ENCODE measurements around the gene EGR4.
"Not testable (repeated sequence)": the region's sequence is repeated elsewhere in the genome, so short reads cannot be mapped to it uniquely, and the experiment has no call there.

Gene EGR4

DNA sequence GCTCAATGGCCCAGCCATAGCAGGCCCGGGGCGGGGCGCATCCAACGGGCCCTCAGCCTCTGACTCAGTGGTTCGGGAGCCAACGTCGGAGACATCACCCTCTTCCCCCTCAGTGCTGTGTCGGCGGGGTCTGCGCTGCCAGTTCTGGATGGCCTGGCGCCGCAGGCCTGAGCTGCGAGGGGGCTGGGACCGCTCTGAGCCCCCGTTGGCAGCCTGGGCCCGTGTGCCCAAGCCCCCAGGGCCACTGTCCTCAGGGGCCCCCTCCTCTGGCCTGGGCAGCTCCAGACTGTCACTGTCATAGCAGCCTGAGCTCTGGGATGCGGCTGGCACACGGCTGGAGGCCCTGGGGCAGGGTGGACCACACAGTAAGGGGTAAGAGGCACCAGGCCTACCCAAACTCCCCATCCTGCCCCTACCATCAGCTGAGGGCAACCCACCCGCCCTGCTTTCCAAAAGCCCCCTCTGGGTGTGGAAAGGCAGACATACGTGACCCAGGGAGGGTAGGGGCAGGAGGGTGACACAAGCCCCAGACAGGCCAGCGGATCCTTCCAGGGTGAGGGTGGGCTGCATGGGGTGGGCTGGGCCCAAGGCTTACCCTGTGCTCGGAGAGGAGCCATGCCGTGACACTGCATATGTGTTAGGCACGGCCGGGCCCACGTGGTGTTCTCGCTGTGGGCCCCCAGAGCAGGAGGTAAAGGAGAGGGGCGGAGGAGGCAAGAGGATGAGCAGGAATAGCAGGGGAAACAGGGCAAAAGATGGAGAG is 27.9 kb downstream of the EGR4 start:
- DNase-seq = peak in 2 of 10 donors; percentile 74
- intact Hi-C loops (cut with DNase I) = no loop called here

DNA sequence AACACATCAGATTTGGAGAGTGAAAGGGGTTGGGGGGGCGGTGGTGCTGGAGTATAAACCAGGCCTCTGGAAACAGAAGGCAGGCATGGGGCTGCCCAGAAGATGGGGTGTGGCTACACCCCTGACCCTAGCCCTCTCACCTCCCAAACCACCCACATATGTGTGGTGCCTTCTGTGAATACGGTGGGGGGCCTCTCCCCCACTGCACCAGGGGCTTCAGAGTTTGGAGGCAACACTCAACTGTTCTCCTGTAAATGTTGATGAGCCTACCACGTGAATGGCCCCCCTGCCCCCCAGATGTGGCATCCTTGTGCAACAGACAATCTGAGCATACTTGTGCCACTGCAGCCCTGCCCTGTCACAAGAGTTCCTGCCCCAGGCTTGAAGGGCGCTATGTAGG is 28.6 kb downstream of the EGR4 start:
- intact Hi-C loops (cut with DNase I) = no loop called here
- DNase-seq = no peak

DNA sequence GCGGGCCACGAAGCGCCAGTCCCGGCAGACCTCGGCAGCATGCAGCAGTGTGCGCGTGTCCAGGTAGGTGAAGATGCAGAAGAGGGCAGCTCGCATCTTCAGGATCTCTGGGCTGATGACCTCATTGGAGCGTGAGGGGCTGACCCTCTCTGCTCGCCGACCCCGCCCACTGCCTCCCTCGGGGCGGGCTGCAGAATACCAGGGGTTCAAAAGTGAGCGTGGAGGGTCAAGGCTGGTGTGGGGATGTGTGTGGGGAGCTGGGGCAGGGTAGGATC is 29.1 kb downstream of the EGR4 start:
- no peak for DNase-seq
- intact Hi-C loops (cut with DNase I) = no loop called here

DNA sequence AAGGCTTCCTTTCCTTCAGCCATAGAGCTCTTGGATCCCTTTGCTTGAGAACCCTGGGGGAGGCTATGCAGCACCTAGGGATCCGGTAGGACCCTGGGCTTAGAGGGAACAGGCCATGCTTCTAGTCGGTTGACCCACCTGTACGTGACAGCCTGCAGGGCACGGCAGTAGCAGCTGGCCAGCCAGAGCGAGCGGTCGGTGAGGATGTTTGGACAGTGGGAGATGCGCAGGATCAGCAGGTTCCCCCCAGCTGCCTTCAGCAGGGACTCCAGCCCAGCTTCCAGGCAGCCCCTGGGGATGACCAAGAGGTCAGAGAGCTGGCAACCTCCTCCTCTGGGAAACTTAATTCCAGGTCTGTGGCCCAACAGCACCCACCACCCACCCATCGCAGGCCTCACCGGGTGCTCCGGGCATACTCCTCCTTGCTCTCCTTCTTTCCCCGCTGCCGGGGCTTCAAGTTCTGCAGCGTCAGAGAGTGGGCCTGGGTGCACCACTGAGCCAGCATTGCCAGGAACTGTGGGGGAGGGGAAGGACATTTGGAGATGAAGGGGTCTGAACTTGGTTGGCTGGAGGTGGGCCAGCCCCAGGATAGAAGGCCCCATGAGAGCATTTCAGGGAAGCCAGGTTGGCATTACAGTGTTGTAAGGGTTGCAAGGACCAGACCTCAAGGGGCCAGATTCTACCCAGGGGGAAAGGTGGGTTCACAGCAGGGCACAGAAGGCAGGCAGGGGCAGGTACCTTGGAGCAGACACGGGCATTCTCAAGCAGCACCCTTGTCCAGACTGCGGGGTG is 29.6 kb downstream of the EGR4 start:
- intact Hi-C loops (cut with DNase I) = no loop called here
- DNase-seq = peak in 1 of 10 donors; percentile 66

DNA sequence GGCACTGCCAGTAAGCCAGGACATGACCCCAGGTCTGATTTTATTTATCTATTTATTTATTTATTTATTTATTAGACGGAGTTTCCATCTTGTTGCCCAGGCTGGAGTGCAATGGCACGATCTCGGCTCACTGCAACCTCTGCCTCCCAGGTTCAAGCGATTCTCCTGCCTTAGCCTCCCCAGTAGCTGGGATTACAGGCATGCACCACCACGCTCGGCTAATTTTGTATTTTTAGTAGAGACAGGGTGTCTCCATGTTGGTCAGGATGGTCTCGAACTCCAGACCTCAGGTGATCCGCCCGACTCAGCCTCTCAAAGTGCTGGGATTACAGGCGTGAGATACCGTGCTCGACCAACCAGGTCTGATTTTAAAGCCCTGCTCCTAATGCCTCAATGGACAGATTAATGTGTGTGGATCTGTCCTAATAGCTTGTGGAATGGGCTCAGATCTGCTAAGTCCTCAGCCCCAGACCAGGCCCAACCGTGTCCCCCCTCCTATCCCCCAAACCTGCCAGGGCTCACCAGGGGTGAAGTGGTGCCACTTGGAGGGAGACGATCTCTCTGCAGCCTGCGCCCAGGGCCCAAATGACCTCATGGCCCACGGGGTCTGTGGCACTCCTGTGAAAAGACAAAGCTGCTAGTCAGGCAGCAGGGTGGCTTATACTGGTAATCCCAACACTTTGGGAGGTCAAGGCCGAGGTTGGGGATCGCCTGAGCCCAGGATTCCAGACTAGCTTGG is 30.5 kb downstream of the EGR4 start:
- intact Hi-C loops (cut with DNase I); DNase-seq: not testable (repeated sequence)

DNA sequence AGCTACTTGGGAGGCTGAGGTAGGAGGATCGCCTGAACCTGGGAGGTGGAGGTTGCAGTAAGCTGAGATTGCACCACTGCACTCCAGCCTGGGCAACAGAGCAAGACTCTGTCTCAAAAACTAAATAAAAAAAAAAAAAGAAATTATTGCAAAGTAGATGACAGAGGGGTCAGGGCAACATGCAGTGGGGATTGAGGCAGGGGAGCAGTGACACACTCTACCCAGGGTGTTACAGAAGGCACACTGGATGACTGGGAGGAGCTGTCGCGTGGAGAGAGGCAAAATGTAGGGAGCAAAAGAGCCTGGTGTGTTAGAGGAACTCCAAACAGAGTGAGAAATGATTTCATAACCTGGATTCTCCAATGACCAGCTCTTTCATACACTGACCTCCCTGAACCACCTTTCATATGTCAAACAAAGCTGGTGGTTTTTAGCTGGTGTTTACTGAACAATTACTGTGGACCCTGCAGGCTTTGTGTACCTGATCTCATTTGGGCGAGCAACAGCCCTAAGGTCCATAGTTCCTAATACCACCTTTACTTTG is 31.2 kb downstream of the EGR4 start:
- no peak for DNase-seq
- intact Hi-C loops (cut with DNase I) = no loop called here

DNA sequence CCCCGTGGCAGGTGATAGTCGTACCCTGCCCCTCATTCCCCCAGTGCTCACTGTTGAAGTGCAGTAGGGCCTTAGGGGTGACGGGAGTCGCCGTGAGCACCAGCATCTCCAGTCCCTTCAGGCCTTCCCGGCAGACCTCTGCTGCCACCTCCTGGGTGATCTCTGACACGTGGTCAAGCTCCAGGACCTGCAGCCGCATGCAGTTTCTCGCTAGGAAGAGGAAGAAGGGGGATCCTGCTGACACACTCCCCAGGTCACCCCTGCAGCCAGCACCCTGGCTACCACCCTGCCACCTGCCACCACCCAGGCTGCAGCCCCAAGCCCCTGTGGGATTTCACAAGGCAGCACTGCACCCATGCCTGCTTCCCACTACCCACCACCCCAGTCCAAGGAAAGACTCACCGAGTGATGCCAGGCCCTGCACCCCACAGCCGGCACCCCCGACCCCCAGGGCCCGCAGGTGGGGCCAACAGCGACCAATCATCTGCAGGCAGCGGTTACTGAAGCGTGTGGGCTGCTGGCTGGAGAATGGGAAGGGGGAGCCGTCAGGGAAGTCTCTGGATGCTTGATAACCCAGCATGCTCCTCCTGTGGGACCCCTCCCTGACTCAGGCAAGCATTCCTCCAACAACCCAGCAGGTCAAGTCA is 32.9 kb downstream of the EGR4 start:
- intact Hi-C loops (cut with DNase I) = no loop called here
- DNase-seq = peak in 5 of 10 donors; percentile 40 to 91 (median 49)

DNA sequence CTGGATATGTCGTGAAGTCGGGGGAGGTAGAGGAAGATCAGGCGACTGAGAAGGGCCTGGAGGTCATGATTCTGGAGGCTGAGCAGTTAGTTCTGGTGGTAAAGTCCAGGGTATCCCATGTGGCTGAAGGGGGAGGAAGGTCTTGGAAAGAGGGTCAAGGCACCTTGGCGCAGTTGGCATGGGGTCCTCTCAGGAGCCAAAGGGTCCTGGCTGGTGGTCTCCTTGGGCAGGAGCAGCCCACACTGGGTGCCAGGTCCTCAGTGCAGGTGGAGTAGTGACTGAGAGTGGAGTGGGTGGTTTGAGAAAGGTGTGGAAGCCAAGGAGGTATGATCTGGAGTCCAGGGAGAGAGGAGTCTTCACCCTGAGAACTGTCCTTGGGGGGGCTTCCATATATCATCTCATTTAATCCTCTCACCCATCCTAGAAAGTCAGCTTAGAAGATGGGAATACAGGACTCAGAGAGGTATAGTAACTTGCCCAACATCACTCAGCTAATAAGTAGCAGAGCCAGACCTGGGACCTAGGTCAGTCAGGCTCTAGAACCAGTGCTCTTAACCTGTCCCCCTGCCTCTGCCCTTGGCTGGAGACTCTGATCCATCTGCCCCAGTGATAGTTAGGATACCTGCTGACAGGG is 33.5 kb downstream of the EGR4 start:
- intact Hi-C loops (cut with DNase I) = no loop called here
- no peak for DNase-seq

DNA sequence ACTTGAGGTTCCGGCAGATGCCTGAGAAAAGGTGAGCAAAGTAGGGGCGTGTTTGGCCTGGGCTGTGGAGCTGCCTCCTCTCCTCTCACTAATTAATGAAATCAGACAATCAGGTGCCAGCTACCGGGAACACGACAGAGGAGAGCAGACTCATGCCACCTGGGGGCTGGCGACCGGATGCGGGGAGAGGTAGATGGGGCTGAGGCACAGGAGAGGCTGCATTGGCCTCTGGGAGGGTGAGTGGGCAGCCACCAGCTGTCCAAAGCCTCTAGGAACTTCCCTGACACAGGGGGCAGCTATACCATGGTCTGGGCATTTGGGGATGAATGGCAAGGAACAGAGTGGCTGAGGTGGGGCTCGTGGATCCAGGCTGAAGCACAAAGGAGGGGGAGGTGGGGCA is 34.1 kb downstream of the EGR4 start:
- no peak for DNase-seq
- intact Hi-C loops (cut with DNase I) = no loop called here

DNA sequence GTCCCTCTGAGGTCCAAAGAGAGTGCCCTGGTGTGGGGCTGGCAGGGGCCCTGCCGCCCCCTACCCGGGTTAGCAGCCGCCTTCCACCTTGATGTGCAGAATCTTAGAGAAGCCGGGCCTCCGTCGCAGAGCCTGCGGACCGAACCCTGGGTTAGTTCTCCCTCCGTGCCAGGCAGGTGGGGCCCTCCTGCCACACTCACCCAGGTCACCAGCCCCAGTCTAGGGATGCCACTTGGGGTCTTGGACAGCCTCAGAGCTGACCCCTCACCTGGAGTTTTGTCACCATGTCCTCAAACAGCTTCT is 34.5 kb downstream of the EGR4 start:
- intact Hi-C loops (cut with DNase I) = no loop called here
- no peak for DNase-seq

DNA sequence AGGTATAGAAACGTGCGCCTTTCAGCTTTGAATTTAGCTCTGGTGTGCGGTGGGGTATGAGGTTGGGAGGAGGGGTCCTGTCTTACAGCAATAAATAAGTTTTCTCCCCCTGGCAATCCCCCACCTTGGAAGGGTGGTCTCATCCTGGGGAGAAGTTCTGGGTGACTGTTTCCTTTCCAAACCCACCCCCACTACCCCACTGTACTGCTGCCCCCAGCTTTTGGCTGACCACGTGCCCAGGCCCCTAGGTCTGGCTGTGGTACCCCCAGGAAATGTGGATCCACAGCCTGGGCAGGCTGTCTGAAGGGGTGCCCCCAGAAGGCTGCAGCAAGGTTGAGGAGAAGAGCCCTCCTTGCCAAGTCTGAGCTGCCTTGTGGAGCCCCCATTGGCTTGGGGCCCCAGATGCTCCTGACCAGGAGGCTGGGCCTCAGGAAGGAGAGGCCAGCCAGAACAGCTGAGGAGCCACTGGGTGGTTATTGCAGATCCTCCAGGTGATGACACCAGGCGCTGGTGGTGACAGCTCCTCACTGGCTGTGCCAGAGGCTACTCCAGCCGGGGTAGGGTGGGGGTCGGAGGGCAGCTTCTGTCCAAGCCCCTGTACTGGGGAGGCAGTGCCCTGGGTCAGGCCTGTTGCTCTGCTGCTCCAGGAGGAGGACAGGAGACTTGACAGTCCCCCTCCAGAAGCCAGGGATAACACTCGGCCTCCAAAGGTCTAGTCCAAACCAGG is 35.0 kb downstream of the EGR4 start:
- intact Hi-C loops (cut with DNase I) = no loop called here
- DNase-seq = no peak

DNA sequence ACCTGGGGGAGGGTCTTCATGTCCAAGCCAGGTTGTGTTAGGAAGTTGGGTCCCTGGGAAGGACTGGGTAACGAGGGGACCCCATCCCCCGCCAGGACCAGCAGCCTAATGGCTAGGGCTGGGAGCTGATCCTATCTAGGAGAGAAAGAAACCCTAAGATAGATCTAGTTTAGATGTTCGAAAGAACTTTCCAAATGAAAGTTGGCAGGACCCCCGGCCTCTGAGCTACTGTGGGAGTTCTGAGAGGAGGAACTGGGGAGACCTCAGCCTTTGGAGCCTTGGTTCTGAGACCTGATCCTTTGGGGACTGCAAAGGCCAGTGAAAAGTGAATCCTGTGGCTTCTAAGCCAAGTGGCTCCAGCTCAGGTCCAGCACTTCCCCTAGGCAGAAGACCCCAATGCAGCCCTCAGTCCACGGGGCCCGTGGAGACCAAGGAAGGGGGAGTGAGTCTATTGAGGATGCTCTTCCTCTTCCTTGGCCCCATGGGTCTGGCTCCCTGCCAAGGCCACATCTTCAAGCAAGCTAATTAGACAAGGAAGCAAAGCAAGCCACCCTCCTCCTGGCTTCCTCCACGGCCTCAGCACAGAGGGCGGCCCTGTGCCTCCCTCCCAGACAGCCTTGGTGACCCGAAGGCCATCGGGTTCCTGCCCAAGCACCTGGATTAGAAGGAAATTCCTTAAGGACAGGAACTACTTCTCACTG is 35.8 kb downstream of the EGR4 start:
- peak in 1 of 10 donors; percentile 17 for DNase-seq

DNA sequence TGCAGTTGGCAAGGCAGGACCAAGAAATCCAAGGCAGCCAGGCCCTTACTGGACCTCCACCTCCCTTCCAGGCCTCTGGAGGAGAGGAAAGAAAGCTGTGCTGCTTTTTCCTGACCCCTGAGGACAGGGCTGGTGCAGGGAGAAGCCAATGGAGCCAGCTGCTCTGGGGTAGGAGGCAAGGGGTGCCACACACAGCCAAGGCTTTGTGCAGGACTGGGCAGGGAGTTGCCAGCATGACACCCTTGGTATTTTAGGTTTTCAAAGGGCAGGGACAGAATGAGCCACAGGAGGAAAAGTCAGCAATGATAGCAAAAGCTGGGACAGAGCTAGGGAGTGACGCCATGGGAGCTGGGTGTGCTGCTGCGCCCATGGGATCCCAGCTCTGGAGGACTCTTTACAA is 36.3 kb downstream of the EGR4 start:
- intact Hi-C loops (cut with DNase I) = no loop called here
- DNase-seq = no peak

More for the DNA sequence above, 35.8 kb downstream of the EGR4 start:
- intact Hi-C loops (cut with DNase I) = no loop called here

DNA sequence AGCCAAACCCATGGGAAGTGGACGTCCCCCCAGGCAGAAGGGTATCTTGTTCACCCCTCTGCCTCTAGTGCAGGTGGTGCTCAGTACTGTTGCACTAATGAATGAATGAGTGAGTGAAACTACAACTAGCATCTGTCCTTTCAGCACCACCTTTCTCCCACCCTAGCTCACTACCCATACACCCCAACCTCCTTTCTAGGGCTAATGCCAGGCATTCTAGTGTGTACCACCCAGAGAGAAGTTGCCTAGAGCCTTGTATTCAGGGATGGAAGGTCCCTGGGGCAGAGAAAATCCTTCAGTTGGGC is 36.8 kb downstream of the EGR4 start:
- intact Hi-C loops (cut with DNase I) = no loop called here
- DNase-seq = no peak

DNA sequence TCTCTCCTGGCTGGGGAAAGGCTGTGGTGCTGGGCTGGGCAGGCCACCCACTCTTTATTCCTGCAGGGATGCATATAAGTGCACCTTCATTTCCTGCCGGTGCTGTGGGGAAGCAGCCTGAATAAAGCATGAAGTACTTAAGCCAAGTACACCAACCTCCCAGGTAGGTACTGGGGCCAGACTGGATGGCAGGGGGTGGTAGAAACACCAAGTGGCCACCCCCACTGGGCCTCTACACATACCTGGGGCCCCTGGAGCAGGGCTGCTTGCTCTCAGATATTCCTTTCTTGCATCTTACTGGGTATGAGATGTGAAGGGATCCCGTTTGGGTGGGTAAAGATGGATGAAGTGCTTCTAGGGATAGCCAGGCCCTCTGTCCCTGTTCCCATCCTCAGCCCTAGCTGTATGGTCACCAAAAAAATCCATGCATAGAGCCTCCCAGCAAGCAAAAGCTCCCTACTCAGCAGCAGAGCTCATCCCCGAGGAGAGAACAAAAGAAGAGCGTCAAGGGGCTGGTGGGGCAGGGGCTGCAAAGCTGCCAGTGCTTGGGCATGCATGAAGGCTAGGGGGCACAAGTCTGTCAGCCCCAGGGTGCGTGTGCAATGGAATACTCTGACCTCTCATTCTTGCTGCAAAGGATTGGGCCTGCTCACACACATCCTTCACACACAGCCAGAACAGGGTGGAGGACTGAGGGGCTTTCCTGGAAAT is 37.3 kb downstream of the EGR4 start:
- intact Hi-C loops (cut with DNase I) = no loop called here
- DNase-seq = no peak

DNA sequence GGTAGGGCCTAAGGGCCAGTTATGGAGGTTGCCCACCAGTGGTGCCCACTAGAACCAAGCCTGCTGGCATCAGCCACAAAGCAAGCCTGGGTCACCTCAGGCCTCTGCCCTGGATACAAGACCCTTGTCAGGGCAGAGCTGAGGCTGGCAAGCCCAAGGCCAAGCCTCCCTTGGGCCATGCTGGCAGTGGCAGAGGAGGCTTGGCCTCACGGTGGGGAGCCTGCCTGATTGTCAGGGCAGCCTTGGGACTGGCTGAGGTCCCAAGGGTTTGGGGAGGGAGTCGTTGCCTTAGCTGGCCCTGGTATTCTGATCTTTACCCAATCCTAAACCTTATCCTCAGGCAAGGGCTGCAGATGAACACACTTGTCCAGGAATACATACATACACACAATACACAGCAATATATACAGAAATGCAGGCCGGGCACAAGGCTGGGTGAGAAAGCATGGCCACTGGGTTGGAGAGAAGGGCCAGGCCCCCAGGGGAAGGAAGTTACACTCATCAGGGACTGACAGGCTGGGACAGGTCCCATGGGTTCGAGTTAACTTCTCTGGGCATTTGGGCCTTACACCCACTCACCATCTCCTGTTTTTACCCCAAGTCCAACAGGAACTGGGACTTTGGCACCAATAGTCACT is 38.2 kb downstream of the EGR4 start:
- no peak for DNase-seq
- intact Hi-C loops (cut with DNase I) = no loop called here

DNA sequence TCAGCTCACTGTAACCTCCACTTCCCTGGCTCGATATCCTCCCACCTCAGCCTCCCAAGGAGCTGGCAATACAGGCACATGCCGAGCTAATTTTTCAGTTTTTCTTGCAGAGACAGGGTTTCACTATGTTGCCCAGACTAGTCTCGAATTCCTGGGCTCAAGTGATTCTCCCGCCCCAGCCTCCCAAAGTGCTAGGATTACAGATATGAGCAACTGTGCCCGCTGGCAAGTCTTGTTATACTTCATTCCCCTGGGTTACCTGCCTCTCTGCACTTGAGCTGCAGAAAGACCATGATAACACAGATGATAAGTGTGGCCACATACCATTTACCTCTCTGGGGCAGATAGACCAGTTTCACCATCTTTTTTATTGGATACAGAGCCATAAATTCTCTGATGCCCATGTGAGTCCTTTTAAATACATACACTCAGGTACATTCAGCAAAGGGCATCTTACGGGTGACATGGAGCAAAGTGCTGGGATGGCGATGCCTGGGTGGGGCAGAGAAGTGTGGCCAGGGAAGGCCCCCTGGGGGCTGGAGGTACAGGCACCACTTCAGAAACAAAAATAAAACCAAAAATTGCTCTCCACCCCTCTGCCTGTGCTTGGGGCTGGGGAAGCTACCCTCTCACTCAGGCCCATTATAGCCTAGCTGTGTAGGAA is 38.9 kb downstream of the EGR4 start:
- intact Hi-C loops (cut with DNase I) = no loop called here
- DNase-seq = no peak

DNA sequence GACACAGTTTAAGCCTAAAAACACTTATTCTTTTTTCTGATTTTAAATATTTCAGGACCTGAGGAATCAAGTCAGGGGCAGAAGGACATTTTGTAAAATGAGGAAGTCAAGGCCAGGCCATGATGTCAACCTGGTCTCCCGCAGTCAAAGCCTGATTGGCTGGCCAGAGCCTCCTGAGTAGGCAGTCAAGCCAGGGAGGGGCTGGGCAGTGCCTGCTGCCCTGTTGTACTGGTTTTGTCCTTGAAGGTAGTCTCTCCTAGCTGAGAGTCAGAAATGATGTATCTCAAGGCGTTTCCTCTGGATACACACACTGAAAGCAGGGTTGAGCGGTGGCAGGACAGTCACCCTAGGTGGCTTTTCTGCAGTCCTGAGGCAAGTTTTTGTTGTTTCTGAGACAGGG is 39.4 kb downstream of the EGR4 start:
- no peak for DNase-seq
- intact Hi-C loops (cut with DNase I) = no loop called here
